ENCODE measurements around the gene ADAM23. TPM values are rescaled to one million over a fixed set of nuclear protein-coding genes. Genes with fewer than 3 reads are reported as not detected.

ADAM23 gene
- total RNA-seq, 2 donors from 2014 or later, result 7.6 to 34.6 TPM

DNA sequence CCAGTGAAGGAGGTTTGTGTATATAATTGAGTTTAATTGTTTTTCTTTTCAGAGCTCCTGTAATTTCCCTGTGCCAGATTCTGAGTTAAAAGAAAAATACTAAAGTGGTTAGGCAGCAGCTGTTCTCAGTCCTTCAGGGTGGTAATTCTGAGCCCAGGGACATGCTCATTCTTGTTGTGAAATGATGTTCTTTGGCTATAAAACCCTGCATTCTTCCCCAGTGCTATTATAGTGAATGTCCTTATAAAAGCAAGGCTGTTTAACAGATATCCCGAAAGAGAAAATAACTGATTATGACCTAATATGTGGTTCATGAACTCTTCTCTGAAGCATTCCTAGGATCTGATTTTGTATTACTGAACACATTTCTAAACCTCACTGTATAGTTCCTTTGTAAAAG, 34.0 kb downstream of the ADAM23 start:
- Histone ChIP-seq H3K27me3 (no peaks in the 10 kb centered on the region), H3K27ac (no peak overlapping the region), H3K4me3 (no peak overlapping the region), H3K9me3 (no peaks in the 10 kb centered on the region), H3K36me3 (no peaks in the 10 kb centered on the region), H3K4me1 (peaks cover 0 to 9% of the 10 kb centered on the region in 2 donors)
- DNase-seq (ENCODE audit: low spot score), result no peak
- no peak for TF ChIP-seq CTCF (IDR thresholded peaks at IDR 0.05)

DNA sequence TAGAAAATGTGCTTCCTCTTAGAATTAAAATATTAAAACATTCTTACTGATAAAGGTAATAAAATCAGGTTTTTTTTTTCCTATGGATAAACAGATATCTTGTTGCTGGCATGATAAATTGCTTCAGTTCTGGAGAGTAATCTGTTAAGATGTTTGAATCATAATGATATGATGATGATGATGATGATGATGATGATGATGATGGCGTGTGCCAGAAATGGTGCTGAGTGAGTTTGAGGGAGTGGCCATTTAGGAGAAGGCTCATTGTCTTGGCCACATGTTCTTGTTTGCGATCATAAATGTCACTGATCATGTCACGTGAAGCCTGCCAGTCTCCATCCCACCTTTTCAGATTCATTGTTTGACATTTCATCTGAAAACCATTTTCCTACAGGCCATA, 35.0 kb downstream of the ADAM23 start:
- TF ChIP-seq CTCF (IDR thresholded peaks at IDR 0.05), result no peak
- Histone ChIP-seq H3K27ac (no peak overlapping the region), H3K9me3 (no peaks in the 10 kb centered on the region), H3K4me1 (peaks cover 0 to 18% of the 10 kb centered on the region in 2 donors), H3K27me3 (no peaks in the 10 kb centered on the region), H3K36me3 (no peaks in the 10 kb centered on the region), H3K4me3 (no peak overlapping the region)
- DNase-seq (ENCODE audit: low spot score), result no peak

GRCh38 chr2:206480161-206480560, 36.8 kb downstream of the ADAM23 start:
- no peak for DNase-seq (ENCODE audit: low spot score)
- Histone ChIP-seq H3K4me3 (no peak overlapping the region), H3K36me3 (no peaks in the 10 kb centered on the region), H3K4me1 (peaks cover 0 to 18% of the 10 kb centered on the region in 2 donors), H3K9me3 (no peaks in the 10 kb centered on the region), H3K27me3 (no peaks in the 10 kb centered on the region), H3K27ac (no peak overlapping the region)
- TF ChIP-seq CTCF (IDR thresholded peaks at IDR 0.05), result no peak

DNA sequence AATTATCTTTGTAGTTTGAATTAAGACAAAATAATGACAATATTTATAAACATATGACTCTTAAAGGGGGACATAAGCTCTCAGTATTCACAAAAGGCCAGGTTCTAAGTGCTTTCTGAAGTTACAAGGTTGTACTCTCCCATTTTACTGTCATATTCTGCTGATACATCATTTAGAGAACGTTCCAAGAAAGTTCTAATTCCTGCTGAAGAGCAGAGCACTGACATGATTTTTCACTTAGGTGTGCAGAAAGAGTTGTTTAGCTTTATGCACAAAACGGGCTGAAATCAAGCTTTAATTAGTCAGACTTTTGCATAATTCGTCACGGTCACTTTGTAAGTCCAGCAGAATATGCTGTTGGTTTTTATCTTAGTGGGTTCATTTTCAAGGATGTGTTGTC, 37.3 kb downstream of the ADAM23 start:
- H3K36me3 ChIP-seq, result no peaks in the 10 kb centered on the region
- no peaks in the 10 kb centered on the region for H3K9me3 ChIP-seq
- H3K4me3 ChIP-seq, result no peak overlapping the region
- TF ChIP-seq CTCF (IDR thresholded peaks at IDR 0.05), result no peak
- DNase-seq (ENCODE audit: low spot score), result no peak
- no peaks in the 10 kb centered on the region for H3K27me3 ChIP-seq
- H3K27ac ChIP-seq, result no peak overlapping the region
- H3K4me1 ChIP-seq, result peaks cover 0 to 18% of the 10 kb centered on the region in 2 donors

DNA sequence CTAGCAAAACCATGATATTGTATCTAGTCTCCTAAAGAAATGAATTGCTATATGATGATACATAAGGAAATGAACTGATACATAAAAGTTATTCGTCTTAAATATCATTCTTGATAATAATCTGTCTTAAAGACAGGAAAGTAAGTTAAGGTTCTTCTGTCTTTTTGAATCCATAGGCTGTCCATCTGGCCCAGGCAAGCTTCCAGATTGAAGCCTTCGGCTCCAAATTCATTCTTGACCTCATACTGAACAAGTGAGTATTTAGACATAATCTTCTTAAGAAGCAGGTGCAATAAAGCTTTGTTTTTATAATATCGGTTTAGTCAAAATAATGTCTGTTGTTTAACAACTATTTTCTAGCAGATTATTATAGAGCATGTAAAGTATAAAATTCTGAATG, 37.7 kb downstream of the ADAM23 start:
- Histone ChIP-seq H3K9me3 (no peaks in the 10 kb centered on the region), H3K4me3 (no peak overlapping the region), H3K36me3 (no peaks in the 10 kb centered on the region), H3K4me1 (peaks cover 0 to 18% of the 10 kb centered on the region in 2 donors), H3K27ac (no peak overlapping the region), H3K27me3 (no peaks in the 10 kb centered on the region)
- no peak for DNase-seq (ENCODE audit: low spot score)
- TF ChIP-seq CTCF (IDR thresholded peaks at IDR 0.05), result no peak

DNA sequence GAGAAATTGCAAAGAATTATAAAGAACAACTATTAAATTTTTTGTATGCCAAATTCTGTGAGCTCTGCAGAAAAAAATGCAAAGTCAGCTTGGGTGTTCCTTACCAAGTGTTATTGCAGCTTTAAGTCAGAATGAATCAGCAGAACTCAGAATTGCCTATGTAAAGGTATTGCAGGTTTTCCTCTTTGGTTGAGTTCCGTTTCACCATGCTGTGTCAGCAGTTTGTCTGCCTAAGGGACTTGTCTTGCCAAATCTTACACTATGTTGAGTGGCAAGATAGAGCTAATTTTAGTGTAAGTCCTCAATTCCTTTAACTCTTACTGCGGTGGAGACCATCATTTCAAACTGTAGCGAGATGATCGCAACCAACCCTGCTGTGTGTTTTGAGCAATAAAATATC, 38.8 kb downstream of the ADAM23 start:
- peak overlapping the region in 1 of 2 donors; percentile 47 for H3K27ac ChIP-seq
- H3K4me3 ChIP-seq, result no peak overlapping the region
- DNase-seq (ENCODE audit: low spot score), result no peak
- no peak for TF ChIP-seq CTCF (IDR thresholded peaks at IDR 0.05)
- no peaks in the 10 kb centered on the region for H3K9me3 ChIP-seq
- H3K36me3 ChIP-seq, result no peaks in the 10 kb centered on the region
- no peaks in the 10 kb centered on the region for H3K27me3 ChIP-seq
- peaks cover 0 to 18% of the 10 kb centered on the region in 2 donors for H3K4me1 ChIP-seq
